ENCODE measurements around the gene MYO16. TPM values are rescaled to one million over a fixed set of nuclear protein-coding genes. Genes with fewer than 3 reads are reported as not detected.

The MYO16 gene
- total and polyA plus RNA-seq, 4 experiments from 2014 or later: 0.54 to 14.9 (median 6.3) TPM

DNA sequence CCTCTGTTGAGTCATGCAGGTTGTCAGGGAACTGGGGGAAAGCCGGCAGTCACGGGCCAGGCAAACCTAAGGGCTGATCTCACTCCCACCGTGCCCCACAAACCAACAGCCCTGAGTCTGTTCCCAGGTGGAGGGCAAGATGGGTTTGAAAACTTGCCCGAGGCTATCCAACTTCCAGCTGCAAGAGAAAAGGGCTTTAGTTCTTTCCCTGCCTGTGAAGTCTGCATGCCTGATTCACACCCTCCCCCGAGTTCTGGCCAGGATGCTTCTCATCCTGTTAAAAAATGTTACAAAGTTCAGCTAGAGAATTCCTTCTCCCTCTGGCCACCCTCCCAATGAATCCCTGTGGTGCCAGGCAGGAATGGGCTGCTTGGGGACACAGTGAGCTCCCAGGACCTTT lies 33.1 kb downstream of the MYO16 start:
- Mint-ChIP-seq H3K27me3 (peaks cover 1 to 2% of the 10 kb centered on the region in 2 donors), H3K9me3 (peaks cover 0 to 11% (median 2%) of the 10 kb centered on the region in 8 donors), H3K36me3 (peaks cover 0 to 2% of the 10 kb centered on the region in 2 donors), H3K4me1 (no peaks in the 10 kb centered on the region), H3K27ac (no peak overlapping the region), H3K4me3 (no peak overlapping the region)
- Histone ChIP-seq H3K27ac (ENCODE audit: low read depth, low read length) (no peak overlapping the region), H3K4me3 (ENCODE audit: low read length in 2 of 2) (no peak overlapping the region), H3K36me3 (ENCODE audit: insufficient read depth, low read length) (no peaks in the 10 kb centered on the region), H3K4me1 (ENCODE audit: insufficient read depth, low read length) (no peaks in the 10 kb centered on the region), H3K9me3 (ENCODE audit: control insufficient read depth in 1 of 2, low read length in 2 of 2) (no peaks in the 10 kb centered on the region), H3K27me3 (ENCODE audit: insufficient read depth, low read length) (no peaks in the 10 kb centered on the region)
- no peak for DNase-seq
- POLR2A ChIA-PET (ENCODE audit: partially characterized antibody): no interaction called here
- CTCF ChIA-PET (ENCODE audit: partially characterized antibody): no interaction called here
- intact Hi-C loops (cut with micrococcal nuclease): no loop called here

DNA sequence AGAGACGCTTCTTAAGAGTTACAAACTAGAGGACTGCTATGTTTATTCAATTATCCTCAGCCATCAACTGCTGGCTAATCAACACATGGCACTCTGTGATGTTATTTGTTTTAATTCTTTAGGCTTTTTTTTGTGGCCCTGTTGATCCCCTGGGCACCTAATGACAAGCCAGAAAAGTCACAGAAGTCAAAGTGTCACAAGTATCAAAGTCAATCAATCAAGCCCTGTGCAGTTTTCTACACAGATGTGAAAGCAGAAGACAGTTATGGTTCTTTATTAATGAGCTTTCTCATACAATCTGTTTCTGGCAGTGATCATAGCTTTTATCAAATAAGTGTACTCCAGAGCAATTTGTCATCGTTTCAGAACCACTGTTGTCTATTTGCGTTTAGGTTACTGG lies 34.3 kb downstream of the MYO16 start:
- H3K36me3 Mint-ChIP-seq: peaks cover 0 to 2% of the 10 kb centered on the region in 2 donors
- Histone ChIP-seq H3K9me3 (ENCODE audit: control insufficient read depth in 1 of 2, low read length in 2 of 2) (no peaks in the 10 kb centered on the region), H3K27me3 (ENCODE audit: insufficient read depth, low read length) (no peaks in the 10 kb centered on the region), H3K4me3 (ENCODE audit: low read length in 2 of 2) (no peak overlapping the region), H3K36me3 (ENCODE audit: insufficient read depth, low read length) (no peaks in the 10 kb centered on the region), H3K27ac (ENCODE audit: low read depth, low read length) (no peak overlapping the region), H3K4me1 (ENCODE audit: insufficient read depth, low read length) (no peaks in the 10 kb centered on the region)
- CTCF ChIA-PET (ENCODE audit: partially characterized antibody): no interaction called here
- no peaks in the 10 kb centered on the region for H3K4me1 Mint-ChIP-seq
- intact Hi-C loops (cut with micrococcal nuclease): no loop called here
- peaks cover 1 to 2% of the 10 kb centered on the region in 2 donors for H3K27me3 Mint-ChIP-seq
- peaks cover 0 to 10% (median 2%) of the 10 kb centered on the region in 8 donors for H3K9me3 Mint-ChIP-seq
- no peak overlapping the region for H3K4me3 Mint-ChIP-seq
- H3K27ac Mint-ChIP-seq: no peak overlapping the region
- no peak for DNase-seq
- POLR2A ChIA-PET (ENCODE audit: partially characterized antibody): no interaction called here

DNA sequence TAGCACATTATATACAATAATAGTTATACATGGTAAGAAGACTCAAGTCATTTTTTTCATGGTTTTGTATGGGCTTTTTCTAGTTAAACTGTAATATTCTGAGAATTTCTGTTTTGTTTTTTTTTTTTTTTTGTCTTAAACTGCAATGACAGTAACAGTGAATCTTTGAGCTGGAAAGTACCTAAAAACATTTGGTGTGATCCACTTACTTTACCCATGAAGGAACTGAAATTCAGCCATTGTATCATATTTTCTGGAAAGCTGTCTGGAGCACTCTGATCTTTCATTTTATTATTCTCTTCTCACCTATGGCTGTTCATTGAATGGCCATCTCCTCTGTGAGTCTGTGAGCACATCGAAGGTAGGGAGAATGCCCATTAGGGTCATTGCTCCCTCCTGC lies 37.8 kb downstream of the MYO16 start:
- Histone ChIP-seq H3K9me3 (ENCODE audit: control insufficient read depth in 1 of 2, low read length in 2 of 2) (no peaks in the 10 kb centered on the region), H3K36me3 (ENCODE audit: insufficient read depth, low read length) (no peaks in the 10 kb centered on the region), H3K27me3 (ENCODE audit: insufficient read depth, low read length) (no peaks in the 10 kb centered on the region), H3K4me1 (ENCODE audit: insufficient read depth, low read length) (no peaks in the 10 kb centered on the region), H3K4me3 (ENCODE audit: low read length in 2 of 2) (no peak overlapping the region), H3K27ac (ENCODE audit: low read depth, low read length) (no peak overlapping the region)
- Mint-ChIP-seq H3K4me3 (no peak overlapping the region), H3K27ac (no peak overlapping the region), H3K9me3 (peaks cover 0 to 5% (median 2%) of the 10 kb centered on the region in 8 donors), H3K27me3 (no peaks in the 10 kb centered on the region), H3K4me1 (no peaks in the 10 kb centered on the region), H3K36me3 (peaks cover 3 to 4% of the 10 kb centered on the region in 2 donors)
- intact Hi-C loops (cut with micrococcal nuclease): no loop called here
- ChIA-PET CTCF (ENCODE audit: partially characterized antibody) (interaction anchor here (0.6 to 0.7 kb wide), 2 partner anchors 20 to 327 kb away, joined by 3 to 4 read pairs; no protein-coding TSS in a partner anchor), POLR2A (ENCODE audit: partially characterized antibody) (no interaction called here)
- DNase-seq: no peak

DNA sequence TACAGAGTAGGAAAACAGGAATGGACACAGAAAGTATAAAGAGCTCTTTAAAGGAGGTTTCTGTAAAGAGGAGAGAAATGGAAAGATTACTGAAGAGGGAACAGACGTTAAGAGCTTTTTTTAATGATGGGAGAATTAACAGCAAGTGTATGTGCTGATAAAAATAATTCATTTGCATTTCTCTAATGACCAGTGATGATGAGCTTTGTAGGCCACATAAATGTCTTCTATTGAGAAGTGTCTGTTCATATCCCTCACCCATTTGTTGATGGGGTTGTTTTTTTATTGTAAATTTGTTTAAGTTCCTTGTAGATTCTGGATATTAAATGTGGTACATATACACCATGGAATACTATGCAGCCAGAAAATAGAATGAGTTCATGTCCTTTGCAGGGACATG lies 40.0 kb downstream of the MYO16 start:
- Histone ChIP-seq H3K9me3 (ENCODE audit: control insufficient read depth in 1 of 2, low read length in 2 of 2) (no peaks in the 10 kb centered on the region), H3K36me3 (ENCODE audit: insufficient read depth, low read length) (no peaks in the 10 kb centered on the region), H3K27me3 (ENCODE audit: insufficient read depth, low read length) (no peaks in the 10 kb centered on the region), H3K4me3 (ENCODE audit: low read length in 2 of 2) (no peak overlapping the region), H3K4me1 (ENCODE audit: insufficient read depth, low read length) (no peaks in the 10 kb centered on the region), H3K27ac (ENCODE audit: low read depth, low read length) (no peak overlapping the region)
- Mint-ChIP-seq H3K4me3 (no peak overlapping the region), H3K4me1 (peaks cover 0 to 15% (median 0%) of the 10 kb centered on the region in 4 donors), H3K27ac (no peak overlapping the region), H3K9me3 (peaks cover 0 to 5% (median 1%) of the 10 kb centered on the region in 8 donors), H3K27me3 (no peaks in the 10 kb centered on the region), H3K36me3 (peaks cover 4 to 5% of the 10 kb centered on the region in 2 donors)
- ChIA-PET POLR2A (ENCODE audit: partially characterized antibody) (no interaction called here), CTCF (ENCODE audit: partially characterized antibody) (no interaction called here)
- intact Hi-C loops (cut with micrococcal nuclease): no loop called here
- no peak for DNase-seq

DNA sequence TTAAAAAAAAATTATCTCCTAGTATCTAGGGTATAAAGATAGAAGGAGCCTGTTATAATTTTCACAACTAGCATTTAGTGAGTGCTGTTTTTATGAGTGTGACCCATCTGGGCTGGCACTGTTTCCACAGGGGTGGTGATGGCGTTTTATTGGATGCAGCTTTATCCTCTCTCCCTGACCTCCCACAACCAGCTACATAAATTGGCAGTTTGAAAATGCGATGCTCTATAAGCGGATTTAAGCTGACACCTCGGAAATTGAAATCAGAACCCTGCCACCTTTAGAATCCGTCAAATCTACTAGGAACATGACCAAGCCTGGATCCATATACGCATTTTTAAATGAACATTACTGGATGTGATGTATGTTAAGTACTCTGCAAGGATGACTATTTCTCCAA lies 44.9 kb downstream of the MYO16 start:
- Histone ChIP-seq H3K4me3 (ENCODE audit: low read length in 2 of 2) (no peak overlapping the region), H3K27ac (ENCODE audit: low read depth, low read length) (no peak overlapping the region), H3K9me3 (ENCODE audit: control insufficient read depth in 1 of 2, low read length in 2 of 2) (no peaks in the 10 kb centered on the region), H3K36me3 (ENCODE audit: insufficient read depth, low read length) (no peaks in the 10 kb centered on the region), H3K4me1 (ENCODE audit: insufficient read depth, low read length) (no peaks in the 10 kb centered on the region), H3K27me3 (ENCODE audit: insufficient read depth, low read length) (no peaks in the 10 kb centered on the region)
- Mint-ChIP-seq H3K4me3 (no peak overlapping the region), H3K36me3 (peaks cover 0 to 2% of the 10 kb centered on the region in 2 donors), H3K27me3 (peaks cover 3% of the 10 kb centered on the region in 2 donors), H3K9me3 (peaks cover 0 to under 1% (median 0%) of the 10 kb centered on the region in 8 donors), H3K27ac (no peak overlapping the region), H3K4me1 (peaks cover 0 to 15% (median 0%) of the 10 kb centered on the region in 4 donors)
- intact Hi-C loops (cut with micrococcal nuclease): no loop called here
- DNase-seq: no peak
- ChIA-PET POLR2A (ENCODE audit: partially characterized antibody) (no interaction called here), CTCF (ENCODE audit: partially characterized antibody) (no interaction called here)

DNA sequence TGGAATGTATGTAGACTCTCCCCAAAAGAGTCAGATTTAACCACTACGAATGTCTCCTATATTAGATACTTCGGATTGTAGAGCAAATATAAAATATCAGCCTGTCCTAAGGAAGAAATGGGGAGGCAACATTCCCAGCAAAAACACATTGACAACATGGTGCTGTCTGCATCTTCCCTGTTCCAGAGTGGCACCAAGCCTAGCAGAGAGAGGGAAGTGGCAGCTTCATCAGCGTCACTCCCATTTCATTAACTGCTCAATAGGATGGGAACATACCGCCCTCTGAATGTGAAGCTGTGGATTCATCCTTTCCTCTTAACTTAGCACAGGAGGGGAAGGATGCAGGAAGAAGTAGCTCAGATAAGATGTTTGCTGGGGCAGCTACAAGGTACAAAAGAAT lies 45.4 kb downstream of the MYO16 start:
- no peak overlapping the region for H3K27ac Mint-ChIP-seq
- peaks cover 3% of the 10 kb centered on the region in 2 donors for H3K27me3 Mint-ChIP-seq
- H3K36me3 Mint-ChIP-seq: peaks cover 0 to 2% of the 10 kb centered on the region in 2 donors
- H3K4me3 Mint-ChIP-seq: no peak overlapping the region
- H3K4me1 Mint-ChIP-seq: peaks cover 0 to 15% (median 0%) of the 10 kb centered on the region in 4 donors
- no peaks in the 10 kb centered on the region for H3K4me1 ChIP-seq (ENCODE audit: insufficient read depth, low read length)
- no peak overlapping the region for H3K27ac ChIP-seq (ENCODE audit: low read depth, low read length)
- H3K36me3 ChIP-seq (ENCODE audit: insufficient read depth, low read length): no peaks in the 10 kb centered on the region
- no peaks in the 10 kb centered on the region for H3K9me3 ChIP-seq (ENCODE audit: control insufficient read depth in 1 of 2, low read length in 2 of 2)
- intact Hi-C loops (cut with micrococcal nuclease): no loop called here
- ChIA-PET CTCF (ENCODE audit: partially characterized antibody) (interaction anchor here (1.4 kb wide), 1 partner anchor 348 kb away, joined by 4 read pairs; no protein-coding TSS in a partner anchor), POLR2A (ENCODE audit: partially characterized antibody) (no interaction called here)
- no peak for DNase-seq
- no peaks in the 10 kb centered on the region for H3K9me3 Mint-ChIP-seq
- H3K27me3 ChIP-seq (ENCODE audit: insufficient read depth, low read length): no peaks in the 10 kb centered on the region
- H3K4me3 ChIP-seq (ENCODE audit: low read length in 2 of 2): no peak overlapping the region

DNA sequence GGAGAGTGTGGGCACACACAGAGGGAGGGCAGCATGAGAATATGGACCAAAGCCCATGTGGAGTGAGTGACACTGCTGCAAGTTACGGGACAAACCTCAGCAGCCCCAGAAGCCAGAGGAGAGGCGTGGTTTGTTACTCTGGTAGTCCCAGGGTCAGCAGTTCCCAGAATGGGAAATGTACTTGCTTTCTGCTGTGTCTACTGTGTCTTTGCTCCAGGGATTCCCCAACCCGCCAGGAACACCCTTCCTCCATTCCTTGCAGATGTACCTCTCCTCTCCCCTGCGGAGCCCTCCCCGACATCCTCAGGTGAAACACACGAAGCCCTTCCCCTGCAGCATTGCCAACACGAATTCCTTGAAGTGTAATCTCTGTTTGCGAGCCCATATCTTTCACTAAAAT lies 47.2 kb downstream of the MYO16 start:
- ChIA-PET POLR2A (ENCODE audit: partially characterized antibody) (no interaction called here), CTCF (ENCODE audit: partially characterized antibody) (no interaction called here)
- Histone ChIP-seq H3K27ac (ENCODE audit: low read depth, low read length) (no peak overlapping the region), H3K4me3 (ENCODE audit: low read length in 2 of 2) (no peak overlapping the region), H3K27me3 (ENCODE audit: insufficient read depth, low read length) (no peaks in the 10 kb centered on the region), H3K36me3 (ENCODE audit: insufficient read depth, low read length) (no peaks in the 10 kb centered on the region), H3K9me3 (ENCODE audit: control insufficient read depth in 1 of 2, low read length in 2 of 2) (no peaks in the 10 kb centered on the region), H3K4me1 (ENCODE audit: insufficient read depth, low read length) (no peaks in the 10 kb centered on the region)
- Mint-ChIP-seq H3K4me1 (peaks cover 0 to 15% (median 0%) of the 10 kb centered on the region in 4 donors), H3K9me3 (no peaks in the 10 kb centered on the region), H3K27ac (no peak overlapping the region), H3K27me3 (peaks cover 3% of the 10 kb centered on the region in 2 donors), H3K36me3 (peaks cover 0 to 2% of the 10 kb centered on the region in 2 donors), H3K4me3 (no peak overlapping the region)
- intact Hi-C loops (cut with micrococcal nuclease): no loop called here
- no peak for DNase-seq

DNA sequence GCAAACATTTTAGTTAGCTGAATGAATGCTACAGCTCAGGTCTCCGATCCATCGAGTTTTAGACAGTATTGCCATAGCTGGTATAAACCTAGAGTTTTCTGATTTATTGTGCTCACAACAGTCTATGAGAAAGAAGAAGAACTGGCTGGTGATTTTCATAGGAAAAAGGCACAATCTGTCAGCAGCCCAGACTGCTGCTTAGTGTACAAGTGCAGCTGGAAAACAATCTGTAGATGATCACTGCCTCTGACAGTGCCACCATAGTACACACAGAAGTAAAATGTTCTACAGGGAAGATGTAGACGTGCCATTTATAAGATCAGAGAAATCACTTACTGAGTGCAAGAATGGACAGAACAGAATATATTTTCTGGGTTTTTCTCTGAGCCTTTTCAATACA lies 48.4 kb downstream of the MYO16 start:
- Histone ChIP-seq H3K4me3 (ENCODE audit: low read length in 2 of 2) (no peak overlapping the region), H3K27ac (ENCODE audit: low read depth, low read length) (no peak overlapping the region), H3K27me3 (ENCODE audit: insufficient read depth, low read length) (no peaks in the 10 kb centered on the region), H3K4me1 (ENCODE audit: insufficient read depth, low read length) (no peaks in the 10 kb centered on the region), H3K9me3 (ENCODE audit: control insufficient read depth in 1 of 2, low read length in 2 of 2) (no peaks in the 10 kb centered on the region), H3K36me3 (ENCODE audit: insufficient read depth, low read length) (no peaks in the 10 kb centered on the region)
- no peaks in the 10 kb centered on the region for H3K9me3 Mint-ChIP-seq
- H3K4me1 Mint-ChIP-seq: peaks cover 0 to 10% (median 0%) of the 10 kb centered on the region in 4 donors
- H3K36me3 Mint-ChIP-seq: peaks cover 0 to 2% of the 10 kb centered on the region in 2 donors
- H3K4me3 Mint-ChIP-seq: no peak overlapping the region
- intact Hi-C loops (cut with micrococcal nuclease): no loop called here
- POLR2A ChIA-PET (ENCODE audit: partially characterized antibody): no interaction called here
- peaks cover 3% of the 10 kb centered on the region in 2 donors for H3K27me3 Mint-ChIP-seq
- no peak overlapping the region for H3K27ac Mint-ChIP-seq
- no peak for DNase-seq
- CTCF ChIA-PET (ENCODE audit: partially characterized antibody): no interaction called here

Measured in CD4-positive, alpha-beta memory T cell (primary cell).